GM12875 (cell line): ENCODE results near the gene RPL10.

Experiments used
- H3K4me3 ChIP-seq: one replicate; pipeline ENCODE4 v1.5.1; 2011; ENCODE audit warnings: low read depth, low read length, control low read depth
- CTCF ChIP-seq: IDR thresholded peaks from 2 replicates; pipeline ENCODE4 v1.5.1; 2011; ENCODE audit warnings: low read depth, mild to moderate bottlenecking, control low read depth, inconsistent platforms, low read length, moderate library complexity, borderline replicate concordance; ENCODE audit not compliant: insufficient read depth

RPL10 gene

DNA sequence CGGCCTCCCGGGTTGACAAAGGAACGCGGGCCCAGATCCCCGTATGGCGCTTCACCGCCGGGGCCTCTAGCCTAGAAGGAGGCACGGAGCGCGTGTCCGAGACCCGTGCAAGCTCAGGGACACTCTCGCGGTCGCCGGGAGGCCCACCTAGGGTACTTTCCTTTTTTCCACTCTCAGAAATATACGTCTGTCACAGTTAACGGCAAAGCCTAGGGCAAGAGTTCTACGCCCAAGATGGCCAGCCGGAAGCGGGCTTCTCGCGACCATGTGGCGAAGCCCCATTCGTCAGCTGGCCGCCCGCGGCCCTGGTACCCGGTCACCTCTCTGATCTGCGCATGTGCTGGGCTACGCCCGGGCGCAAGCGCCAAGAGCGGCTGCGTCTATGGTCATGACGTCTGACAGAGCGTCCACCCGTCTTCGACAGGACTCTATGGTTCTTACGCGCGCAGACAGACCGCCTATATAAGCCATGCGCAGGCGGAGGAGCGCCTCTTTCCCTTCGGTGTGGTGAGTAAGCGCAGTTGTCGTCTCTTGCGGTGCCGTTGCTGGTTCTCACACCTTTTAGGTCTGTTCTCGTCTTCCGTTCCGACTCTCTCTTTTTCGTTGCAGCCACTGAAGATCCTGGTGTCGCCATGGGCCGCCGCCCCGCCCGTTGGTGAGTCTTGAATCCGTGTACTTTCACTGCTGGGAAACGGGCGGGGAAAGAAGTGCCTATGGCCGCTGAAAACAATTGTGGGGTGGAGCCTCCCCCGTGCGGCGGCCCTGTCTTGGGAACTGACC lies at the start of gene RPL10:
Gene RPL10 (plus strand): TSS at position 490 of the 780 bp plus-strand sequence. CDS start 143 bp downstream, at position 633.
- H3K4me3 ChIP-seq: peak within 1 kb of the TSS; percentile 85
- TF ChIP-seq CTCF: no peak

DNA sequence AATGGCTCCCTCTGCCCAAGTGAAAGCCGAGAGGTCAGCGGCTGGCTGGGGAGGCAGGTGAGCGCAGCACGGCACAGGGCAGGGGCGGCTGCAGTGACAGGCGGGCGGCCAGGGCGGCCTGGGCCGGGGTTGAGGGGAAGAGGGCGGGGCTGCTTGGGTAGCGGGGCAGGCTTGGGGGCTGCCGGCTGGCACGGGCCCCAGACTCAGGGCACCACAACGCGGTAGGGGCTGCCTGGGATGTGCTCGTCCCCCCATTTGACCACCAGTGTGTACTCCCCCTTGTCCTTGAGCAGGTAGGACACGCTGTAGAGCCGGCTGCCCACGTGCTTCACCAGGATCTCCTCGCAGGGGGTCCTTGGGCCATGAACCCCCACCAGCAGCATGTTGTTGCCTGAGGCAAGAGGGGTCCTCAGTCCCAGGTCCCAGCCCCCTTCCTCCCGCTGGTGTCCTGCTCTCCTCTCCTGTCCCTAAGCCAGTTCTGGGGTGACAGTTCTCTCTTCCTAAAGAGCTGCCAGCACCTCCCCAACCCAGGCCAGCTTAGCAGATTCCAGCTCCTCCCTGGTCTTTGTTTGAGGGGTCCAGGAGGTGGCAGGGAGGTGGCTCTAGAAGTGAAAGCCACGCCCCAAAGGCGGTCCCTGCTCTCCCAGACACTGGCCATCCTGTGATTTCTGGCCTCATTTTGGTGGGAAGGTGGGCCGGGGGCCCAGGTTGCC lies 49.4 kb upstream of the RPL10 start:
- TF ChIP-seq CTCF: no peak
- no peak overlapping the region for H3K4me3 ChIP-seq

DNA sequence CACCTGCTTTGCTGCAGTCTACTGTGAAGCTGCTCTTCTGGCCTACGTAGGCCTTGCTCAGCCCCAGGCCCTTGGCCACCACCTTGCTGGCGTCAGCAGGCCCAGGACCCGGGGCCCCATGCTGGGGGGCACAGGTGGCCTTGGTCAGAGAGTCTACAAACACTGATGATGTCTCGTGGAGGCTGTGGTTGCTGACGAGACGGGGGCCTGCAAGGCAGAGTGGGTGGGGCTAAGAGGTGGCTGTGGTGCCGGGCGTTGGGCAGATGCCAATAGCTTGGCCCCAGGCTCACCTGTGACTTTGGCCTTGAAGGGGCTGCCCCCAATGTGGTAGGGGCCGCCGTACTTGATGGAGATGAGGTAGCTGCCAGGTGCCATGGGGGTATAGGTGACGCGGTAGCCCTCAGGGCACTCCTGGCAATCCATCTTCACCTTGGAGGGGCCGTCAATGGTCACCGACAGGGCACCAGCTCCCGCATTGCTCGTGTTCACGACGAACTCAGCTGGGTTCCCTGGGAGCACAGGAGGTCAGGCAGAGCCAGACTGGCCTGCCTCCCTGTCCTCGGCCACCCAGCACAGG lies 48.7 kb upstream of the RPL10 start:
- no peak overlapping the region for H3K4me3 ChIP-seq
- no peak for TF ChIP-seq CTCF

DNA sequence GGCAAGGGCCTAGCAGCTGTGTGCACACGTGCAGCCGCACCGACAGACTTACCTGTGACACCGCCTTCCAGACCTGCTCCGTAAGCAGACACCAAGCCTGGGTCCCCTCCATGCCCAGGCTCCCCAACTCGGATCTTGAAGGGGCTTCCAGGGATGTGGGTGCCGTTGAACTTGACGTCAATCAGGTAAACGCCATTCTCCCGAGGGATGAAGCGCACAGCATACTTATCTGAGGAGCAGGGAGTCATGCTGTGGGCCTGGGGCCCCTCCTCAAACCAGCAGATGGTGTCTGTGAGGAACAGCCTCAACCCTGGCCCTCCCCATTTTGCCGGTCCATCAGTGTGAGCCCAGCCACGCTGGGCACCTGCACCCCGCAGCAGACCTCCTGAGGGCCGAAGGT lies 48.2 kb upstream of the RPL10 start:
- no peak overlapping the region for H3K4me3 ChIP-seq
- no peak for TF ChIP-seq CTCF

DNA sequence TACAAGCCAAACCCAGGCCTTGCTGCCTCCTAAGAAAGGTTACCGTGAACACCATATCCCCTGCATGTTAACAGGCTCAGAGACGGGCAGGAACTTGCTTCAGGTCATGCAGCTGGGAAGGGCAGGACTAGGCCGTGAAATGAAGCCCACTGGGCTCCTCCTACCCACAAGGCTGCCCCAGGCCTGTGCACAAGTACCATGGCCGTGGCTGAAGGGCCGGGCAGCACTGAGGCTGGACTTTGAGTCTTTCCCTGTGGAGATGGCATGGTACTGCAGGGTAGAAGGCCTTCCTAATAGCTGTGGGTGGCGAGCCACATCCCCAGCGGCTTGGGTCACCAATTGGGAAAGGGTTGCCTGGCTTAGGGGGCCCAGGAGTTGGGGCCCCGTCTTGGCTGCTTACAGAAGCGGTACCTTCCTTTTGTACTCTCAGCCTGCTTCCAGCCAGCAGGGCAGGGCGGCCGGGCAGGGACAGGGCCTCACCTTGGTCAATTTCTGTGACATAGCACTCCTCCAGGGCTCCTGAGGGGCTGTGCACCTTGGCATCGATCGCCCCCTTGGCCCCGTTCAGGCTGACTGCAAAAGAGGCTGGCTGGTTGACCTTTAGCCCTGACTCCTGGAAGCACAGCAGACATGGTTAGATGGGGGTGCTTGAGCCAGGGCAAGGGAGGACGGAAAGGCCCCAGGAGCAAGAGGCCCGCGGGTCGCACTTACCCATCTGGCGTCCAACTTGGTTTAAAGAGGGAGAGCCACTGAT lies 47.6 kb upstream of the RPL10 start:
- no peak overlapping the region for H3K4me3 ChIP-seq
- no peak for TF ChIP-seq CTCF

DNA sequence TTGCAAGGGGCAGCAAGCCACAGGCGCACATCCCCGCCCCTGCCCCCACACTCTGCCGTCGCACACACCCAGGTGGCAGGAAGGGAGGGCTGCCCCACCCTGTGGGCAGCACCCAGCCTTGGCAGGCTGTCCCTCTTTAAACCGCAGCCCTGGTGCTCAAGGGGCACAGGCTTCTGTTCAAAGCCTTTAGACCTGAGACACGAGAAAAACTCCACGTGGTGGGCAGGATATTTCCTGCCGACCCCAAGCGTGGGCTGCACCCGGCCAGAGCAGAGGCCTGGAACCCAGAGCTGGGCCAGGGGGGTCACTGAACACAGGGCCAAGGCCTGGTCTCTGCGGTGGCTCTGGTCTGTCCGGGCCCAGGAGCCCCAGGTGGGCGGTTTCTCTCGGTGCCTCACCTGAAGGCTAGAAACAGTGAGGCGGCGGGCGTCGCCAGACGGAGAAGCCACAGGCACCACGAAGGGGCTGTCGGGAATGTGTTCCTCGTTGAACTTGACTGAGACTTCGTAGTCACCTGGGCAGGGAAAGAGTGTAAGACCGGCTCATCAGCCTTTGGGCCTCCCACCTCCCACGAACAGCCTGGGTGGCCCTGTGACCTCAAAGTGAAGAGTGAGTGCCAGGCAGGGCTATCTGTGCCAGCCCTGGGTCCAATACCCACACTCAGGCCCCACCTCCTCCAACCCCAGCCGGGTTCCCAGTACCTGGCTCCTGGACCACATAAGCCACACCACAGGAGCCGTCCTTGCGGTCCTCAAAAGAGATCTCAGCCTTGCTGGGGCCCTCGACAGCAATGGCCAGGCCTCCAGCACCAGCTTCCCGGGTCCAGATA lies 46.8 kb upstream of the RPL10 start:
- no peak for TF ChIP-seq CTCF
- H3K4me3 ChIP-seq: no peak overlapping the region
